Measurements from ENCODE around the gene SGIP1. TPM values are rescaled to one million over a fixed set of nuclear protein-coding genes. Genes with fewer than 3 reads are reported as not detected.

The SGIP1 gene
- total RNA-seq, 2 experiments from 2014 or later, result not detected

DNA sequence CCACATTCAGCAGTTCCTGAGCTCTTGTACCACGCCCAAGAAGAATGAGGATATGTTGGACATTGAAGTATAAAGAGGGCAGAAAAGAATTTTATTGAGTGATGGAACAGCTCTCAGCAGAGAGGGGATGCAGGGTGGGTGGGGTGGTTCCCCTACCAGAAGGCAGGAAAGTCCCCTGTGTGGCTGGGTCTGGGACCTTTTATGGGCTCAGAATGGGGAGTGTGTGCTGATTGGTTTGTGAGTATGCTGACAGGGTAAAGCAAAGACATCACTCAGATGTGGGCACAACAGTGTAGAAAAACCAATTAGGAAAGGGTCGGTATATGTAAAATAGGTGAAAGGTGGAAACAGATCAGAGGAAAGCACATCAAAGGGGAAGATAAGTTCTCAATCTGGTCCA, 62.2 kb downstream of the SGIP1 start:
- Mint-ChIP-seq H3K27me3 (no peaks in the 10 kb centered on the region), H3K4me3 (no peak overlapping the region), H3K9me3 (peaks cover 1% of the 10 kb centered on the region), H3K4me1 (no peaks in the 10 kb centered on the region), H3K36me3 (no peaks in the 10 kb centered on the region), H3K27ac (no peak overlapping the region)
- no peak for DNase-seq

DNA sequence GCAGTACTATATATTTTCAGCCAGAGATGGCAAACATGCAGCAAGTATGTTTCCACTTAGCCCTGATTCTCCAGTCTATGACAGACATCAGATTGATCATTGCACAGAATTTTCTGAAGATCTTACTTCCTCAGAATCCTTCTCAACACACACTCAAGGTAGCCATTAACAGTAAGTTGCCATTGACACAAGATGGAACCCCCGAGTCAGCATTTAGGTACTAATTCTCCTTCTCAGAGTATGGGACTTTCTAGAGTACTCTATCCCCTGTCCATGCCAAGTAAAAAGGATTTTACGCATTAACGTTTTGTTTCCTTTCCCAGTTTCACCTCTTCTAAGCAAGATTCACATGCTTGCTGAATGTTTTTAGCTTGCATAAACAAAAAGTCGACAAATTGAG, 63.5 kb downstream of the SGIP1 start:
- no peak for DNase-seq
- Mint-ChIP-seq H3K9me3 (peaks cover 1% of the 10 kb centered on the region), H3K27ac (no peak overlapping the region), H3K4me1 (no peaks in the 10 kb centered on the region), H3K36me3 (no peaks in the 10 kb centered on the region), H3K27me3 (no peaks in the 10 kb centered on the region), H3K4me3 (no peak overlapping the region)

DNA sequence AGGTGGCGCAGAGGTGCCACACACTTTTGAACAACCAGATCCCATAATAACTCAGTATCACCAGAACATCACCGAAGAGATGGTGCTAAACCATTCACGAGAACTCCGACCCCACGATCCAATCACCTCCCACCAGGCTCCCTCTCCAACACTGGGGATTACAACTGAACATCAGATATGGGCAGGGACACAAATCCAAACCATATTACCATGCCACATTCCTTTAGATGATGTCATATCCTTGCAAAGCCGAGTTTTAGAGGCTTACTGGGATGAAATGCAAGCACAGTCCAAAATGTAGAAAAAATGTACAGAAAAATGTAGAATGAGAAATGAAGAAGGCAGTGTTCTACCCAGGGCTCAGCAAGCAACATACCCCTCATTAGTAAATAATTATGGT, 64.7 kb downstream of the SGIP1 start:
- peaks cover 1% of the 10 kb centered on the region for H3K9me3 Mint-ChIP-seq
- DNase-seq, result no peak
- H3K4me1 Mint-ChIP-seq, result no peaks in the 10 kb centered on the region
- H3K27me3 Mint-ChIP-seq, result no peaks in the 10 kb centered on the region
- no peak overlapping the region for H3K4me3 Mint-ChIP-seq
- no peak overlapping the region for H3K27ac Mint-ChIP-seq
- H3K36me3 Mint-ChIP-seq, result no peaks in the 10 kb centered on the region

DNA sequence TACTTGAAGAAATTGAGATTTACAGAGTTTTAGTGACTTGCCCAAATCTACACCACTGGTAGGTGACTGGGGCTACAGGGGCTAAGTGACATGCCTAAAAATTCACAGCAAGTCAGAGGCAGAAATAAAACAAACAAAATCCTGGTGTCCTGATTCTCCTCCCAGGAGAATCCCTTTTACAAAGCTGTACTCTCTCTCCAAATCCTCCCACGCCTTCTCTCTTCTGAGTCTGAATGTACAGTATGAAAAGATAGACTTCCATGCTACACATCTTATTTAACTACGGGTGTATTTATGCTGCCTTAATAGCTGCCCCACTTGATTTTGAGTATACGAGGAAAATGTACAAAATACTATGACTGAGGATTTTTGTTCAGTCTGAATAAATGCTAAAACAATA, 65.4 kb downstream of the SGIP1 start:
- peaks cover 5% of the 10 kb centered on the region for H3K27me3 Mint-ChIP-seq
- H3K4me1 Mint-ChIP-seq, result no peaks in the 10 kb centered on the region
- DNase-seq, result no peak
- peaks cover 1% of the 10 kb centered on the region for H3K9me3 Mint-ChIP-seq
- H3K27ac Mint-ChIP-seq, result no peak overlapping the region
- no peaks in the 10 kb centered on the region for H3K36me3 Mint-ChIP-seq
- no peak overlapping the region for H3K4me3 Mint-ChIP-seq

DNA sequence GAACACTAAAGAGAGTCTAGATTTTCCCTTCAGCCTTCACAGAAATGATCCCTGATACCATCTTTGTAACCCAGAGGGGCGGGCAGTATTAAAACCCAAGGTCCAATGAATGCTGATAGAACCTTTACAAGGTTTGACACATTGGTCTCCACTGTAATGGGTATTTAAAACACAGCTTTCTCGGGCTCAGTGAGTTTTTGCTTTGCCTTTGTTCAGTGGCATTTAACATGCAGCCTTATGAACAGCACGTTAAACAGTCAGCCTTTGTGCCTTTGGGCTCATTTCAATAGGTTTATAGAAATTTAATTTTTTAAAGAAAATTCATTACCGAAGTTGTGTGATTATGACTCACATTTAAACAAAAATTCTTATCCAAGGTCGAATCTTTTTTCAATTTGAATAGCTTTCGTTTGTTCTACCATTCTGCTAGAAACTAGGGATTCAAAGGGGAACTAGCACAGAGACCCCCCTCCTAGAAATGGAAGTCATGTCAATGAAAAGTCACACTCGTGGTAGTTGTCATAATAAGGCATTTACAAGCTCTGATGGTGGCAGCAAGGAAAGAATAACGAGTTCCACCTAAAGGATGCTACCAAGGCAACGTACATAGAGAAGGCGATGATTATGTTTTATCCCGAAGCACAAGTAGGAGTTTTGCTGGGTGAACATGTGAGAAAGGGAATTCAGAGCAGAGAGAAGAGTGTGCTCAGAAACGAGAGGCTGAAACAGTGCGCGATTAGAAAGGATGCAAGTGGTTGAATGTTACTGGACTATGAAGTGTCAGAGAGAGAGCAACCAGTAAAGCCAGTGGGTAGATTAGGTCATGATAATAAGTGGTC, 66.2 kb downstream of the SGIP1 start:
- H3K9me3 Mint-ChIP-seq, result peaks cover 1% of the 10 kb centered on the region
- H3K36me3 Mint-ChIP-seq, result no peaks in the 10 kb centered on the region

DNA sequence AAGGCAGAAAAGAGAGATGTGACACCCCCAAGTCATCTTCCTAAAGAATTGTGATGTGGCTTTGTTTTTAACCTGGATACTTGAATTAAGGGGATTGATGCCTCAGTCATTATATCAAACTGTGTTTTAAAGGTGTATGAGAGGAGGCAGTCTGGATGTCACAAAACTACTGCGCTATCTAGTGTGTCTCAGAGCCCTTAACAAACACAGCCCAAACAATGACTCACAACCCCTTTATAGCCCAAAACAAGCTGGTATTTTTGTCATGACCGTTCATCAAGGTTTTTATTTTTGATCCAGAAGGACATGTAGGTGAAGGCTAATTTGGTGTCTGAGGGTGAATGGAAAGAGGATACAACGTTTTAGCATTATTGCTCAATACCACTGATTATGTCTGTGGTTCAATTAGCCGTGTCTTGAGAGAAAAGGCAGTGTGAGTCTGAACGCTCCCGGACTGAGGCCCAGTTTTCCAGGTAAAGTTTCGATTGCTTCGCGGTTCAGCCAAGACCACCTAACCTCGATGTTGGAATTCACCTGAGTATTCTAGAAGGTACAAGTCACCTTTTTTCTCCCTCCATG, 71.6 kb downstream of the SGIP1 start:
- no peaks in the 10 kb centered on the region for H3K36me3 Mint-ChIP-seq
- no peaks in the 10 kb centered on the region for H3K4me1 Mint-ChIP-seq
- no peak overlapping the region for H3K4me3 Mint-ChIP-seq
- no peak for DNase-seq
- H3K9me3 Mint-ChIP-seq, result no peaks in the 10 kb centered on the region
- no peak overlapping the region for H3K27ac Mint-ChIP-seq
- peaks cover 8% of the 10 kb centered on the region for H3K27me3 Mint-ChIP-seq

More for the DNA sequence above, 66.2 kb downstream of the SGIP1 start:
- Mint-ChIP-seq H3K4me1 (no peaks in the 10 kb centered on the region), H3K27me3 (peaks cover 5% of the 10 kb centered on the region), H3K4me3 (no peak overlapping the region), H3K27ac (no peak overlapping the region)
- no peak for DNase-seq

DNA sequence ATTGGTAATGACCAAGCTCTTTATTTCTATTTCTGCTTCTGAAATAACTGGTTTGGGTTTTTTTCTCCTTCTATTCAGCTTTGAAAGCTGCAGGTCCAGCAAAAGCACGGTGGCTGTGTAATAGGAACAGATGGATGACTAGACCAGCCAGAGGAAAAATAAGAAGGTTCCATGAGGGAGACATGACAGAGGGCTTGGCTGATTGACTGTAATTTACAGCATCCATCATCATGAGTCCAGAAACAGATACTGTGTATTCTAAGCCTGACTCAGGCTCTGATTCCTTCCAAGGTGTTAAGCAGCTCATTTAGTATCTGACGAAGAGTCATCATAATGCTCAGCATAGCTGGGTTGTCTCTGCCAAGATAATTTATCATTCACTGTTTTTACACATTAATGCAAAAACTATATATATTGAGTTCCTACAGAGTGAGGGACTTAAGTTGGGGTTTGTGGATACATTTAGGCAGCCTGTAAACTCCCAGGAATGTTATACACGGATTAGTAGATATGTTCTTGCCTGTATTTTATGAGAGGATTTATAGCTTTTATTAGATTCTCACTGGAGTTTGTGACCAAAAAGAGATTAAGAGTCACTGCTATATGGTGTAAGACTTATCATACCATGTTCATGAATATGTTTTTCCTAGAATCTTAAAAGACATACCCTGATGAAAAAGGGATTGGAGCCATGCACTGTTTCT, 72.6 kb downstream of the SGIP1 start:
- H3K4me1 Mint-ChIP-seq, result no peaks in the 10 kb centered on the region

DNA sequence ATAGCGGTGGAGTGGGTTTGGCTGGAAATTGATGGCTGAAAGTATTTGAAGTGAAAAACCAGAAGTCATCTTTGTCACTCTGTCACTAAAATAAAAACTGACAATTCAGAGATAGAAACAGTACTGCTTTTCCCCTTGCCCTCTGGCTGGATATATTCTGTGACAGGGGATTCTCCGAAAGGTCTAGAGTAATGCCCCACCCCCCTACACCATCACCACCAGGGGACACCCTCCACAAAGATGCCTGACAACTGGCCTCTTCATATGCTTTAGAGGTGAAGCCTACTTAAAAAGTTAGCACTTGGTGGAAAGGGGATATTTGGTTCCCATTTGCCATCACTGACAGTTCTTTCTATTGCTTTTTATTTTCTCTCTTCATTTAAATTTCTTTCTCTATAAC, 73.5 kb downstream of the SGIP1 start:
- Mint-ChIP-seq H3K27me3 (peaks cover 8% of the 10 kb centered on the region), H3K4me1 (no peaks in the 10 kb centered on the region), H3K36me3 (no peaks in the 10 kb centered on the region), H3K9me3 (no peaks in the 10 kb centered on the region), H3K4me3 (no peak overlapping the region), H3K27ac (no peak overlapping the region)
- DNase-seq, result no peak

More for the DNA sequence above, 72.6 kb downstream of the SGIP1 start:
- Mint-ChIP-seq H3K4me3 (no peak overlapping the region), H3K27ac (no peak overlapping the region), H3K27me3 (peaks cover 8% of the 10 kb centered on the region), H3K9me3 (no peaks in the 10 kb centered on the region), H3K36me3 (no peaks in the 10 kb centered on the region)
- DNase-seq, result no peak

DNA sequence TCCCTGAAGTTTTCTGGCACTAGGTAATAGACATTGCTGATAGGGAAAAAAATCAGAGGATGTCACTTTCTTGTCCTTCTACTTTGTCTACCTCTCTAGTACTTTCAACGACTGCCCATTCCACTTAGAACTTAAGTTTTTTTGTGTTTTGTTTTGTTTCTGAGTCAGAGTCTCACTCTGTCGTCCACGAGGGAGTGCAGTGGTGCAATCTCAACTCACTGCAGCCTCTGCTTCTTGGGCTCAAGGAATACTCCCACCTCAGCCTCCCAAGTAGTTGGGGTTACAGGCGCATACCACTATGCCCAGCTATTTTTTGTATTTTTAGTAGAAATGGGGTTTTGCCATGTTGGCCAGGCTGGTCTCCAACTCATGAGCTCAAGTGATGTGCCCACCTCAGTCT, 79.2 kb downstream of the SGIP1 start:
- Mint-ChIP-seq H3K27me3 (peaks cover 18% of the 10 kb centered on the region), H3K9me3 (no peaks in the 10 kb centered on the region), H3K4me3 (no peak overlapping the region), H3K27ac (no peak overlapping the region), H3K36me3 (no peaks in the 10 kb centered on the region), H3K4me1 (no peaks in the 10 kb centered on the region)
- no peak for DNase-seq

DNA sequence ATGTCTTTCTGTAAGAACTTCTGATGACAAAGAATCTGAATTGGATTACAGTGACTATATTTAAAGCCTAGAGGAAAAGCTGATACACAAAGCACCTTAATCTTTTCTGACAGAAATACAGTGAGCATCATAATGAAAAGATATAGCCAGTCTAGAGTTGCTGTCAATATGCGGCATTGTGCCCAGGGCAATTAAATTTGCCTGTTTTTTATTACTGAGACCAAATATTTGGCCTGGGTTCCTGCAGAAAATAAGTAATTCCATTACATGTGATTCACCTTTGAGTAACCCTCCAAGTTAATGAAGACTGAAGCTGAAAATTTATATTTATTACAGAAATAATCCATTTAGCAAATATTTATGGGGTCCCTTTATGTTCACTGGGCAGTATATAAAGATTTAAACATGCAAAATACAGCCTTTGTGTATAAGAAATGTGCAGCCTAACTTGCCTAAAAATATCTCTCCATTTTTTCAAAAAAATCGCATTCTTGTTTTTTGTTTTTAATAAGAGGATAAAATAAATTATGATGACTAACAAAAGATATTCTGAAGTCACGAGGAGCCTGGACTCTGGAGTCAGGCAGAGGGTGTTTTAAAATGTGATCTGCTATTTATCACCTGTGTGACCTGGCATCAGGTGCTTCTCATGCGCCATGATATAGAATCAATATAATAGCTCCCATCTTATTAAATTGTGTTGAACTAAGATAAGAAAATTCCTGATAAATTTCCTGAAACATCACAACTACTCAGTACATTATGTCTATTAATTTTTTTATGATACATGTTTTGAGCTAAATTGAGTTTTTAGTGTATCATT, 83.6 kb downstream of the SGIP1 start:
- H3K27me3 Mint-ChIP-seq, result peaks cover 18% of the 10 kb centered on the region

DNA sequence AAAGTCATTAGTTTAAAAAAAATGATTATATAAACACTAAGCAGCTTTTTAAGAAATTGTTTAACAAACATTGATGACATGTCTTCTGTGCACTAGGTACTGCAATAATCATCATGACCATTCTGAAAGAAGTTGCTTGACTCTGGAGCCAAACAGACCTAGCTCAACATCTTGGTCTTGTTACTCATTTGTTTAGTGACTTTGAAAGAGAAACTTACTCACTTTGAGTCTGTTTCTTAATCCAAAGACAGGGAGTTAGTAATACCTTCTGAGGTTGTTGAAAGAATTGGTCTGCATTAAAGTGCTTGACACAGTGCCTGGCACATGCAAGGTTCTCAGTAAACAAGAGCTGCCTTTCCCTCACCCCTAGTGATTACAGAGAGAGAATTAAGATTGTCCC, 84.4 kb downstream of the SGIP1 start:
- Mint-ChIP-seq H3K27me3 (peaks cover 18% of the 10 kb centered on the region), H3K9me3 (no peaks in the 10 kb centered on the region), H3K4me1 (no peaks in the 10 kb centered on the region), H3K4me3 (no peak overlapping the region), H3K36me3 (no peaks in the 10 kb centered on the region), H3K27ac (no peak overlapping the region)
- no peak for DNase-seq

More for the DNA sequence above, 83.6 kb downstream of the SGIP1 start:
- Mint-ChIP-seq H3K9me3 (no peaks in the 10 kb centered on the region), H3K36me3 (no peaks in the 10 kb centered on the region), H3K4me3 (no peak overlapping the region), H3K27ac (no peak overlapping the region), H3K4me1 (no peaks in the 10 kb centered on the region)
- DNase-seq, result no peak

DNA sequence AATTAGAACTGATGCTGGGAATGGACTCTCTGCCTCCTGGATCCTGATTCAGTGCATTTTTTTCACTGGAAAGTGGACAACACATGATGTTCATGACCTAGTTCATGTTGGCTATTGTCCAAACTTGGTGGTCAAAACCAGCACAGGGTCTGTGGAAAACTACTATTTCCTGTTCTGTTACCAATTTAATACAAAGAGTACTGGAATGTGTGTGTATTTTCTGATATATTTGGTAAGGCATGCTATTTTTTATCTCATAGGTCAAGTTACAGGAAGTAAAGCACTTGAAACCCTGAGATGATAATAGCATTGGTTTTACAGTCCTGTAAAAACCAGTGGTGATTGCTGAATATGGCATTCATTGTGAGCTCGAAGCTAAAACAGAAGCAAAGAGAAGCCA, 89.9 kb downstream of the SGIP1 start:
- no peaks in the 10 kb centered on the region for H3K9me3 Mint-ChIP-seq
- no peaks in the 10 kb centered on the region for H3K36me3 Mint-ChIP-seq
- peaks cover 3% of the 10 kb centered on the region for H3K27me3 Mint-ChIP-seq
- DNase-seq, result no peak
- H3K4me3 Mint-ChIP-seq, result no peak overlapping the region
- peaks cover 10% of the 10 kb centered on the region for H3K4me1 Mint-ChIP-seq
- no peak overlapping the region for H3K27ac Mint-ChIP-seq

DNA sequence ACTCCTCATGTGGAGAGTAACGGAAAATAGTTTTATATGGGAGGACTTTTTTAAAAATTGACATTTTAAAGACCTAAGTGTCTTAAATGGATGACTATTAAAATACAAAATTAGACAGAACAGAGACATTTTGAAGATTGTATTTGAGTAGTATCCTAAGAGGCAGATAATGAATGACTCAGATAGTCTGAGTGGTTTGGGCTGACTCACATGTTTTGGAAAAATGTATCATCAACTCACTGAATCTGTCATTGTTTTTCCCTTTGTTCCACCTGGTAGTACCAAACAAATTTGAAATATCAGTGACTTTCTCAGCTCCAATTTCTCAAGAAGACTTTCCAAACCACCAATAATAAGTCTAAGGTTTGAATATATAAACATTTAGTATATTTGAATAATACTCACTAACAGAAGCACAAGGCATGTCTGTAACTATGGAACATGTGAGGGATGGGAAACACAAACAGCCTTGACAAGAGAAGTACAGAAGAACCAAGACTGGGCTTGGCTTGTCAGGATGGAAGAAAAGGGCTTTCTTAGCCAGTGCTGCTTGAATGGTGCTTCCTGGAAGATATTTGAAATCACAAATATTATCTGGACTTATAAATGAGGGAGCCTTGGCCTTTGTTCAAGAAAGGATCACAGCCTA, 90.6 kb downstream of the SGIP1 start:
- H3K27me3 Mint-ChIP-seq, result no peaks in the 10 kb centered on the region
- no peak overlapping the region for H3K27ac Mint-ChIP-seq
- peaks cover 10% of the 10 kb centered on the region for H3K4me1 Mint-ChIP-seq
- no peaks in the 10 kb centered on the region for H3K9me3 Mint-ChIP-seq
- H3K36me3 Mint-ChIP-seq, result no peaks in the 10 kb centered on the region
- DNase-seq, result no peak
- no peak overlapping the region for H3K4me3 Mint-ChIP-seq

DNA sequence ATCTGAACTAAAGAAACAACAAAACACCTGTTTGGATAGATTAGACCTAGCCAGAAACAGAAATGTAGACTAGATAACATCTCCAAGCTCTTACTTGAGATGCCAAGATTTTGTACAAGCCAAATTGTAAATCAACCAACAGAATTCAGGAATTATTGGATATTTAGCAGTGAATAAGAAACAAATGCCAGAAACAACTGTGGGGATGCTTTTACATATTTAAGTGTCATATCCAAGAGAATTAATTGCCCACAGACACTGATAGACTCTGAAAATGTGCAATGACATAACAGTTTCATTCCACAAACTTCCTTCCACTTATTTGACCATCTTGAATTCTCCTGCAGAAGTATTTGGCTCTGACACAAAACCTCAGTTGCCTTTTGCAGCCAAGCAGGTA, 92.3 kb downstream of the SGIP1 start:
- Mint-ChIP-seq H3K4me1 (peaks cover 10% of the 10 kb centered on the region), H3K36me3 (no peaks in the 10 kb centered on the region), H3K4me3 (no peak overlapping the region), H3K27ac (no peak overlapping the region), H3K9me3 (no peaks in the 10 kb centered on the region), H3K27me3 (peaks cover 4% of the 10 kb centered on the region)
- DNase-seq, result no peak

All from activated naive CD8-positive, alpha-beta T cell treated with anti-CD3 and anti-CD28 coated beads for 36 hours (primary cell).